ENCODE measurements around the gene DOC2B.
"Not testable (repeated sequence)": the region's sequence is repeated elsewhere in the genome, so short reads cannot be mapped to it uniquely, and the experiment has no call there.

Gene DOC2B

DNA sequence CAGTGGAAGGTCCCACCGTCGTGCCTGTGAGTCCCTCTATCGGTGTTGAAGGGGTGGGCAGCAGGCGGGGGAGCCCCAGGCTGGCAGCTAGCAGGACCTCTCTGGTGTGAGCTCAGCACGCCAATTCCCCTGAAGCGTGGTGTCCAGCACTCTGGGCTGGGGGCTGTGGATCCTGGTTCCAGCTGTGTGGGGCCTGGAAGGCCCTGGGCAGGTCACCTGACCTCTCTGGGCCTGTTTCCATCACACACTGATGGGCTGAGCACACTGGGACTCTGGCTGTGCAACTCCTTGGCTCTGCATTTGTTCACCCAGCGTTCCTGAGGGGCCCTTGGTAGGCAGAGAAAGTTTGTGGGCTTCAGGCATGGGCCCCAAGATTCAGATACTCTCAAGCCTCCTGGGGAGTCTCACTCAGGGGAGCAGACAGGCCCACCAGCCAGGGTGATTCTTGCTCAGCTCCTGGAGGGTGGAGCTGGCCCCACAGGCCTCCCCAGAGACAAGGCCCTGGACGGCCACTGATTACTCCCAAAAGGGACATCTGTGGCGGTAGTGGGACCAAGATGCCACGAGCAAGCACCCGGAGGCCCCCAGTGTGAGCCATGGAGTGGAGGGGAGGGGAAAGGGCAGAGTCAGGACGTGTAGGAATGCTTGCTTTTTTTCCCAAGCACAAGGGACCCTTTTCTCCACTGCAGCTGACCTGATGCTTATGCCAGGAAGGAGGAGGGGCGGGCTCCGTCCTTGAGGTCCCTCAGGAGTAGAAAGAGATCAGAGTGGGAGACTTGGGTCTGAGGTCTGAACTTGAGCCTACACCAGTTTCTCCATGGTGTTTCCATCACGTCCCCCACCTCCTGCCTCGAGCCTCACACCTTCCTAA, 35.5 kb downstream of the DOC2B start:
- no peak for DNase-seq (ENCODE audit: low read depth in 2 of 2)

DNA sequence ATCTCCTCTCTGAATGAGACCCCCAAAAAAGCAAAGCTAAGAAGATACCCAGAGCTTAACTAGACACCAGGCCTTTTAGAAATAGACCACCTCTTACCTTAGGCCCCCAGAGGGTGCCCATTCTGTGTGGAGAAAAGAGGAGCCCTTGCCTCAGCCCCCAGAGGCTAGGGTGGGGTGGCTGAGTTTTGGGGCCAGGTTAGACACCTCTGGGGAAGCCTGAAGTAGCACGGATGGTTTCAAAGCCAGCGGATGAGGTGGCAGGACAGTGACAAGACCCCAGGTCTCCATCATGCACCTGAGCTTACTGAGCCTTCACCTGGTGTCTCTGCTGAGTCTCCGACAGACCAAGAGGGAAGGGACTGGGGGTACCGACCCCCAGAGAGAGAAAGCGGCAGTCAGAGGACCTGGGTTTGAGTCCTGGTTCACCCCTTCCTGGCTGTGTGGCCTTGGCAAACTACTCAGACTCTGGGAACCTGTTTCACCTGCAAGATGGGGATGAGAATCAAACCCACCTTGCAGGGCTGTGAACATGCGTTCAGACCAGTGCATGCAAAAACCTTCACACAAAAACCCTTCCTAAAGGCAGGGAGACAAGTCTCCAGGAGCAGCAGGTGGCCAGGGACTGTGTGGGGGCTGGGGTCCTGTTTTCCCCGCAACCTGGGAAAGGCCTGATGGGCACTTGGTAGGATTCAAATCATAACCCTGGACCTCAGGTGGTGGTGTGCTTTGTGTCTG, 36.3 kb downstream of the DOC2B start:
- no peak for DNase-seq (ENCODE audit: low read depth in 2 of 2)

DNA sequence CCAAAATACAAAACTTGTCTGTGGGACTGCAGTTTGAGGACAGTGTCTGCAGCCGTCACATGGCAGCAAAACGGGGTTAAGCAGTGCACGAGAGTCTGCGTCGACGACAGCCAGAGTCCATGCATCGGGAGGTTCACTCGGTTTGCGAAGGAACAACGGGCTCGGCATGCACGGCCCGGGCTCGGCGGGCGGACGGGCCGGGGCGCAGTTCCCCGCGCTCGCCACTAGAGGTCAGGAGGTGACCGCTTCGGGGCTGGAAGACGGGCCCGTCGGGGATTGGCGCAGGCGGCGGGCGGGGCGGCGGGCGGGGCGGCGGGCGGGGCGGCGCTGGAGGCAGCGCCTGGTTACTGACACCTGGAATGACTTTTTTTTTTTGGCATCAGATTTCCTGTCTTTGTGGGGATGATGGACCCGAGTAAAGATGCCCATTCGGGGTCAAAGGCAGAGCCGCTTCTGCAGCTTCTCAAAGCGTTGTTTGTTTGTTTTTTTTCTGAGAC, 37.6 kb downstream of the DOC2B start:
- DNase-seq (ENCODE audit: low read depth in 2 of 2): peak; percentile 77 to 89

DNA sequence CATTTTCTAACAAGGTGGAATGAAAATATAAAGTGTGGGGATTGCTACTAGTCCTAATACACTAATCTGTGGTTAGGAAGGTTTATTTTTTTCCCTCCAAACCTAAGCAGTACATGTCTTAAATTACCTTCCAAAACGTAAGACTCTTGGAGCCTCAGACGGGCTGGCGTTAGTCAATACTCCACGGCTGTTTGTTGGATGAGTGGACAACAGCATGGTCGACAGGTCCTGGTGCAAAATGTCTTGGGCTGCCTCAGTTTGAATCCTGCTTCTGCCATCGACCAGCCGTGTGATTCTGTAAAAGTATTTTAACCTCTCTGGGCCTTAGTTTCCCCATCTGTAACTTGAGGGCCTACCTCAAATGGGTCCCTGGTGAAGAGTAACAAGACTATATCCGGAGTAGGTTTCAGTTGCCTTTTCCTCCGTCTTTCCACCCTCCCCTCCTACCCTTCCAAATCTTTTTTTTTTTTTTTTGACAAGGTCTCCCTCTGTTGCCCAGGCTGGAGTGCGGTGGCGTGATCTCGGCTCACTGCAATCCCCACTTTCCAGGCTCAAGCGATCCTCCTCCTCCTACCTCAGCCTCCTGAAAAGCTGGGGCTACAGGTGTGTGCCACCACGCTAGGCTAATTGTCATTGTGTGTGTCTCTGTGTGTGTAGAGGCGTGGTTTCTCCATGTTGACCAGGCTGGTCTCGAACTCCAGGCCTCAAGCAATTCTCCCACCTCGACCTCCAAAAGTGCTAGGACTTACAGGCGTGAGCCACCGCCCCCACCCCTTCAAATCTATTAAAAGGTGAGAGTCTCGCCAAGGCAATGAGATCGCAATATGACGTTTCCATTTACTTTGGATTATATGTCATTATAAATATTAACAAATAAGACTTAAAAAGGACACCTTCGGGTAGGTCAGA, 38.3 kb downstream of the DOC2B start:
- no peak for DNase-seq (ENCODE audit: low read depth in 2 of 2)

DNA sequence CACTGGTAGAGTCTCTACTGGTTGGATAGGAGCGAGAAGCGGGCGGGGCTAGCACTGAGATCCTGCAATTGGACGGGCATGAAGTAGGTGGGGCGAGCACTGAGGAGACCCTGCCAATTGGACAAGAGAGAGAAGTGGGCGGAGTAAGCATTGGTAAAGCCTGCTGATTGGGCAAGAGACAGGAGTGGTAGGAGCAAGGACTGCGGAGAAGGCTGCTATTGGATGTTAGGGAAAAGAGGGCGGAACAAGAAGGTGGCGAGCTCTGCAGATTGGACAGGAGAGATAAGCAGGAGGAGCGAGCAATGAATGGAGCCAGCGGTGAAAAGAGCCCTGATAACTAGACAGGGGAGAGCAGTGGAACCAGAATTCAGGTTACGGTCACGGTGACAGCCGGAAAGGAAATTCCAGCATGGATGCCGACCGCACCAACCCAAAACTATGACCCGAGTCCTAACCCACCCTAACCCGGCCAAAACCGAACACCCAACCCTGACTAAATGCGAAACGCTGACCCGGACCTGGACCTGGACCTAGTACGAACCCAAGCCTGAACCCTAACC, 39.3 kb downstream of the DOC2B start:
- DNase-seq (ENCODE audit: low read depth in 2 of 2): peak; percentile 29 to 40

DNA sequence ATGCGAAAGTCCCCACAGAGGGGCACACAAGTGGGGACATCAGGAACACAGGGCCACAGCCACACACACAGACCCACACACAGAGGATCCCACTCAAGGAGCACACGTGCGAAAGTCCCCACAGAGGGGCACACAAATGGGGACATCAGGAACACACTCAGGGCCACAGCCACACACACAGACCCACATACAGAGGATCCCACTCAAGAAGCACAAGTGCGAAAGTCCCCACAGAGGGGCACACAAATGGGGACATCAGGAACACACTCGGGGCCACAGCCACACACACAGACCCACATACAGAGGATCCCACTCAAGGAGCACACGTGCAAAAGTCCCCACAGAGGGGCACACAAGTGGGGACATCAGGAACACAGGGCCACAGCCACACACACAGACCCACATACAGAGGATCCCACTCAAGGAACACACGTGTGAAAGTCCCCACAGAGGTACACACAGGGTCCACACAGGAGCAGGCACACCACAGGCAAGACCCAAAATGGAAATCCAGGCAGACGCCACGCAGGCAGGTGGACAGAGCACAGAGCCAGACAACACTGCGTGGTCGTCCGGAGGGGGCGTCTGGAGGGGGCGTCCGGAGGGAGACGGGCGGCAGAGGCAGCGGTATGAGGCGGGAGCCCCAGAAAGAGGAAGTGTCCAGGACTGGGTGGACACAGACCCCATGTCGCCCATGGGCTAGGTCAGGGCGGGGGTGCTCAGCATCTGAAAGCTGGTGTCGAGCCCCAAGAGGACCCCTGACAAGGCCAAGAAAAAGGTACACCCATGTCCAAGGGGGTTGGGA, 41.8 kb downstream of the DOC2B start:
- not testable (repeated sequence) for DNase-seq (ENCODE audit: low read depth in 2 of 2)

DNA sequence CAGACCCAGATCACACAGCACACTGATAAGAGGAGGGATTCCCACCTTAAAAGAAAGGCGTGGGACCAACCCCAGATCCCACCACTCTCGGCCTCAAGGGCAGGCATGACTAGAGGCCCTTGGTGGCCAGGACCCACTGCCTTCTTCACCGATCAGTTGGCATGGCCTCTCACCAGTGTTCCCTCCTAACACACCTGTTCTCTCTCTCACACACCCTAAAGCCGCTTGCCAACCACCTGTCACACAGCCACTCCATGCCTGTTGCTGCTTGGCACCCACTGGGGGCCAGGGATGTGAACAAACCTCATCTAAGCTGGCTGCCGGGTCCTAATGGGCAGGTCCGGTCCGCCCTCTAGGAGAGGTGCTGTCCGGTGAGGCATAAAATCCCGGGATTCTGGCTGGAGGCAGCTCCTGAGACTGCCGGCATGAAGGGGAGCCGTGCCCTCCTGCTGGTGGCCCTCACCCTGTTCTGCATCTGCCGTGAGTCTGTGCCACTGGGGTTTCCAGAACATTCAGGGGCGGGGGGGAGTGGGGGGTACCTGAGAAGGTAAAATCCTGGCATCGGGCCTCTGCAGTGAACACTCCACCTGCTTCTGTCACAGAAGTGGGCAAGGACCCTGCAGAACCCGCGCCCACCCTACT, 44.2 kb downstream of the DOC2B start, which contains the start of gene SCGB1C2:
SCGB1C2 (plus strand) TSS at position 404 of the 642 bp plus-strand sequence; CDS start at position 426, 22 bp downstream.
- DNase-seq (ENCODE audit: low read depth in 2 of 2): not testable (repeated sequence)

DNA sequence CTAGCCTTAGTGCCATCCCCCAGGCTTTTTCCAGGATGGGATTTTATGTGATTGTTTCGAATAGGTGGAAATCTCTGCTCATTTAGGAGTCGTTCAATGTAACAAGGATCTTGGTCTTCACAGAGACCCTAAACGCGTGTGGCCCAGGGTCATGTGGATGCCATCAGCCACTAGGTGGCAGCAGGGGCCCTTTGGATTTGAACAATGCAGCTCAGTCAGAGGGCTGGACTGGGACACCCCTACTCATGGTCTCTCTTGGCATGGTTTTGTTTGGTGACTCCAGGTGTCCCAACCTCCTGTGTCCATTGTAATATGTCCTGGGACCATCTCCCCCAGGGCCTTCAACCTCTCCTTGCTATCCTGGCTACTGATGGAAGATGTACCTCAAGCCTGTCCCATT, 44.9 kb downstream of the DOC2B start:
- DNase-seq (ENCODE audit: low read depth in 2 of 2): peak; percentile 58 to 62

DNA sequence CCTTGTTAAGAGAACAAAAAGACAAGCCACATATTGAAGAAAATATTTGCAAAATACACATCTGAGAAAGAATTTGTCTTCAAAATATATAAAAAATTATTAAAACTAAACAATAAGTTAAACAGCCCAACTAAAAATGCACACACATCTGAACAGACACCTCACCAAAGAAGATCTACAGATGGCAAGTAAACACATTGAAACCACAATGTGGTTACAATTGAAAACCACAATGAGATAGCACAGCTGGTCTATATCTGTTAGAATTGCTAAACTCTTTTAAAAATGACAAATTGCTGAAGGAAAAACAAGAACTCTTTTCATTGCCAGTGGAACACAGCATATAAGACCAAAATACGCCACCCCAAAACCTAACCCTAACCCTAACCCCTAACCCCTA, 45.6 kb downstream of the DOC2B start:
- not testable (repeated sequence) for DNase-seq (ENCODE audit: low read depth in 2 of 2)

DNA sequence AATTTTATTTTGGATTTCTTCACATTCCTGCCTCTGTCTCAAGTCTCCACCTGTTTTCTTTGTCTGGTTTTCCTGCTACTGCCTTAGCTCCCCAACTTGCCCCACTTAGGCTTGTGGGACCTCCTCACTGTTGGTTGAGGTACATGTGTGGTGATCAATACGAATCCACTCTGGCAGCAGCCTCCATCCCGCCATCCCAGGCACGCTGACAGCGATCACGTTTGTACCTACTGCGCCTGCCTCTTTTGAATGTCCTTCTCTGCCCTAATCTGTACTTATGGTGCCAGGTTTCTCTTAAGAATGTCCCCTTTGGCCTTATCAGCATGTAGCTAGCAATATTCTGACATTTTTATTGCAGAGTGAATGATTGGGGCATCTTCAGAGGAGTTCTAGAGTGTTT, 46.4 kb downstream of the DOC2B start:
- not testable (repeated sequence) for DNase-seq (ENCODE audit: low read depth in 2 of 2)

DNA sequence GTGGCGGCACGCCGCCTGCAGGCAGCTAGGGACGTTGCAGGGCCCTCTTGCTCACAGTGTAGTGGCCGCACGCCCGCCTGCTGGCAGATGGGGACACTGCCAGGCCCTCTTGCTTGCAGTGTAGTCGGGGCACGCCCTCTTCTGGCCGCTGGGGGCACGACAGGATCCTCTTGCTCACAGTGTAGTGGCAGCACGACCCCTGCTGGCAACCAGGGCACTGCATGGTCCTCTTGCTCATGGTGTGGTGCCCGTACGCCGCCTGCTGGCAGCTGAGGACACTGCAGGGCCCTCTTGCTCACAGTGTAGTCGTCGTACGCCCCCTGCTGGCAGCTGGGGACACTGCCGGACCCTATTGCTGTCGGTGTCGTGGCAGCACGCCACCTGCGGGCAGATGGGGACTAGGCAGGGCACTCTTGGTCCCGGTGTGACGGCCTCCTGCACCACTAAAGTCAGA, 47.1 kb downstream of the DOC2B start:
- peak in 1 of 2 donors; percentile 22 for DNase-seq (ENCODE audit: low read depth in 2 of 2)

DNA sequence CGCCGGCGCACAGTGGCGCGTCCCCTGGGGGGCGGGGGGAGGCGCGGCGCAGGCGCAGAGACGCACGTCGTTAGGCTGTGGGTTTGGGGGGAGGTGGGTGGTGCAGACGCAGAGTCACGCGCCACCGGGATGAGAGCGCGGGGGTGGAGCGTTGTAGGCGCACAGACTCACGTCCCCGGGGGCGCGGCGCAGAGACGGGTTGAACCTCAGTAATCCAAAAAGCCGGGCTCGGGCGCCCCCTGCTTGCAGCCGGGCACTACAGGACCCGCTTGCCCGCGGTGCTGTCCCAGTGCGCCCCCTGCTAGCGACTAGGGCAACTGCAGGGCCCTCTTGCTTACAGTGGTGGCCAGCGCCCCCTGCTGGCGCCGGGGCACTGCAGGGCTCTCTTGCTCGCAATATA, 47.5 kb downstream of the DOC2B start:
- DNase-seq (ENCODE audit: low read depth in 2 of 2): not testable (repeated sequence)

DNA sequence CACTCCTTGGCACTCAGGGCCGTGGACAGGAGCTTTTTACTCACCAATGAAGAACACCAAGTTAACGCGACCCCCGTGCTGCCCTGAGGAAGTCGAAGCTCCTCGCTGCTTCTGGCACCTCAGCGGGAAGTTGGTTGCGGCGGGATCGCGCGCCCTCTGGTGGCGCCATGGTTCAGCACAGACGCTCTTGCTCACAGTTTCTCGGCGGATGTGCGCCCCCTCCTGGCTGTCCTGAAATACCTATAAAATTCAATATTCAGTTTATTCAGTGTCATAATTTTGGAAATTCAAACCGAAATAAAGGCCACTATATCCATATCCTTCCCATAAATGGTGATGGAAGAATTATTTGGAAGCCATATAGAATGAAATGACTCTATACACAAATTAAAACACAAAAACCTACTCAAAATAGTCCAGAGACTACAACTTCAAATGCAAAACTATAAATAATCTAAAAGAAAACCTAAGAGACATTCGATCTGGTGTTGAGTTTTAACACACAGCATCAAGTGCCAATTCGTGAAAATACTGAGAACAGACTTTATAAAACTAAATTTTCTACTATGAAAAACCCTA, 63.0 kb downstream of the DOC2B start:
- peak in 1 of 2 donors; percentile 52 for DNase-seq (ENCODE audit: low read depth in 2 of 2)

DNA sequence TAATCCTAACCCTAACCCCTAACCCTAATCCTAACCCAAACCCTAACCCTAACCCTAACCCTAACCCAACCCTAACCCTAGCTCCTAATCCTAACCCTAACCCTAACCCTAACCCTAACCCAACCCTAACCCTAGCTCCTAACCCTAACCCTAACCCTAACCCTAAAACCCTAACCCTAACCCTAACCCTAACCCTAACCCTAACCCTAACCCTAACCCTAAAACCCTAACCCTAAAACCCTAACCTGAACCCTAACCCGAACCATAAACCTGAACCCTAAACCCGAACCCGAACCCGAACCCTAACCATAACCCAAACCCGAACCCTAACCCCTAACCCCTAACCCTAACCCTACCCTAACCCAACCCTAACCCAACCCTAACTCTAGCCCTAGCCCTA, 68.3 kb downstream of the DOC2B start:
- DNase-seq (ENCODE audit: low read depth in 2 of 2): not testable (repeated sequence)

Measured in stimulated activated CD4-positive, alpha-beta T cell treated with anti-CD3 and anti-CD28 coated beads, Interleukin-4, amount 100 ng/mL, for 48 hours (primary cell).